ENCODE data around the gene LRRTM4. TPM values are rescaled to one million over a fixed set of nuclear protein-coding genes. Genes with fewer than 3 reads are reported as not detected.
"Not testable (repeated sequence)": the region's sequence is repeated elsewhere in the genome, so short reads cannot be mapped to it uniquely, and the experiment has no call there.

Gene LRRTM4
- total RNA-seq, 4 donors from 2014 or later = 0.24 to 38.4 (median 1.0) TPM; not detected in 1

DNA sequence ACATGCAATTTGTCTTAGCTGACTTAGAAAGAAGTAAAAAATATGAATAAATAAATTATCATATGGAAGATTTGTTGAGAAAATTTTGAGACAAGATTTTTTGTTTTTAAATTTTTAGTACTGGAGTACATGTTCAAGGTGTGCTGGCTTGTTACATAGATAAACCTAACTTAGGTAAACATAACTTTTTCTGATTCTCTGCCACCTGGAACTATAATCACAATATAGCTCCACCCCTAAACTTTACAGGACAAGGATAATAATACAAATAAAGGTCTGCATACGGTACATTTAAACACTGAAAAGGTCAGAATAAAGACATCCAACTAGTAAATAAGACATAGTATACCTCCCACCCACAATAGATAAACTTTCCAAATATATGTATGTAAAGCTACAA lies 330.5 kb downstream of the LRRTM4 start:
- TF ChIP-seq, protein P1, sequence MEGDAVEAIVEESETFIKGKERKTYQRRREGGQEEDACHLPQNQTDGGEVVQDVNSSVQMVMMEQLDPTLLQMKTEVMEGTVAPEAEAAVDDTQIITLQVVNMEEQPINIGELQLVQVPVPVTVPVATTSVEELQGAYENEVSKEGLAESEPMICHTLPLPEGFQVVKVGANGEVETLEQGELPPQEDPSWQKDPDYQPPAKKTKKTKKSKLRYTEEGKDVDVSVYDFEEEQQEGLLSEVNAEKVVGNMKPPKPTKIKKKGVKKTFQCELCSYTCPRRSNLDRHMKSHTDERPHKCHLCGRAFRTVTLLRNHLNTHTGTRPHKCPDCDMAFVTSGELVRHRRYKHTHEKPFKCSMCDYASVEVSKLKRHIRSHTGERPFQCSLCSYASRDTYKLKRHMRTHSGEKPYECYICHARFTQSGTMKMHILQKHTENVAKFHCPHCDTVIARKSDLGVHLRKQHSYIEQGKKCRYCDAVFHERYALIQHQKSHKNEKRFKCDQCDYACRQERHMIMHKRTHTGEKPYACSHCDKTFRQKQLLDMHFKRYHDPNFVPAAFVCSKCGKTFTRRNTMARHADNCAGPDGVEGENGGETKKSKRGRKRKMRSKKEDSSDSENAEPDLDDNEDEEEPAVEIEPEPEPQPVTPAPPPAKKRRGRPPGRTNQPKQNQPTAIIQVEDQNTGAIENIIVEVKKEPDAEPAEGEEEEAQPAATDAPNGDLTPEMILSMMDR (IDR thresholded peaks at IDR 0.05) = no peak
- no peak for TF ChIP-seq POLR2A (IDR thresholded peaks at IDR 0.05)
- no peaks in the 10 kb centered on the region for H3K4me1 ChIP-seq
- H3K9me3 ChIP-seq = no peaks in the 10 kb centered on the region
- H3K27ac ChIP-seq = no peak overlapping the region
- intact Hi-C loops (cut with DNase I; ENCODE audit: low total_unique reads) = no loop called here
- no peaks in the 10 kb centered on the region for H3K36me3 ChIP-seq
- no peaks in the 10 kb centered on the region for H3K27me3 ChIP-seq
- no peak for DNase-seq
- H3K4me3 ChIP-seq = no peak overlapping the region

DNA sequence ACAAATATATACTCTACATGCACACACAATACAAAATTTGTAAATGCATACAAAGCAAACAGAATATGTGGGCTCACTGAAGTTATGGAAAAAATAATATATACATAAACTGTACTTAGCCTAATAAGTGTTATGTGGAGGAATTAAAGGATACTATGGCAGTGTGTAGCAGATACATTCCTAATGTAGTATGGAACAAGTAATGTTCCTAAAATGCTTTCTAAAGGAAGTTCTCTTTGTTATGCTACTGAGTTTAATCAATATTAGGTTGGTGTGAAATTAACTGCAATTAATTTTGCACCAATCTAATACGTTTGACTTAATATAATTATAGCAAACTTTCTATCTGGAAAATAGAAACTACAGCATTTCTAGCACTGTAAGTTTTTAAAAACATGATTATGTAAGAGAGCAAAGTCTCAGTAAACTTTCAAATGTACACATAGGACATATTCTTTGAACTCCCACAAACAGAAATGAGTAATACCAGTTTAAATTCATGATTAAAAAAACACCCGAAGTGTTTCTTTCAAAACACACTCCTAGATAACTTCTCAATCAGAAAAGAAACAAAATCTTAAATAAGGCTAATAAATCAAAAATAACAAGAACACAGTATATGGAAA lies 331.3 kb downstream of the LRRTM4 start:
- DNase-seq = no peak

DNA sequence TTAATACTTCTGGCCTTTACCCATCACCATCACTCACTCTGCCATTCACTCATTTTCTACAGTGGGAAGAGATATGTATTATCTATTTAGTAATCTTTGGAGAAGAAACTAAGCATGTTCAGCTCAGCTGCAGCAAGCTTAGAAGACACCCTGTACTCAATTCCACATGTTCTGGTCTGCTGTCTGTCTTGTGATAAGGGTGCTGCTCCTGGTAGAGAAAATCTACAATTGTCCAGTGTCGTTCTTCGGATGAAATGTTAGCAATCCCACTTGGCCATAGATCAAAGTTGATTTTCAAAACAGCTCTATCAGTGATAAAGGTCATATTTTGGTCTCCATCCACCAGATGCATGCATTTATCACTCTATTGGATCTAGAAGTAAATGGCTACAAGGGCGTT lies 337.1 kb downstream of the LRRTM4 start:
- H3K27ac ChIP-seq = no peak overlapping the region
- intact Hi-C loops (cut with DNase I; ENCODE audit: low total_unique reads) = no loop called here
- no peaks in the 10 kb centered on the region for H3K27me3 ChIP-seq
- H3K4me3 ChIP-seq = no peak overlapping the region
- H3K4me1 ChIP-seq = no peaks in the 10 kb centered on the region
- TF ChIP-seq, protein P1 (IDR thresholded peaks at IDR 0.05) = no peak
- DNase-seq = no peak
- no peaks in the 10 kb centered on the region for H3K9me3 ChIP-seq
- H3K36me3 ChIP-seq = no peaks in the 10 kb centered on the region

More for the DNA sequence above, 331.3 kb downstream of the LRRTM4 start:
- intact Hi-C loops (cut with DNase I; ENCODE audit: low total_unique reads) = no loop called here
- Histone ChIP-seq H3K9me3 (no peaks in the 10 kb centered on the region), H3K27ac (no peak overlapping the region), H3K4me1 (no peaks in the 10 kb centered on the region), H3K4me3 (no peak overlapping the region), H3K36me3 (no peaks in the 10 kb centered on the region), H3K27me3 (no peaks in the 10 kb centered on the region)
- TF ChIP-seq POLR2A (IDR thresholded peaks at IDR 0.05) = no peak
- TF ChIP-seq, protein P1 (IDR thresholded peaks at IDR 0.05) = no peak

DNA sequence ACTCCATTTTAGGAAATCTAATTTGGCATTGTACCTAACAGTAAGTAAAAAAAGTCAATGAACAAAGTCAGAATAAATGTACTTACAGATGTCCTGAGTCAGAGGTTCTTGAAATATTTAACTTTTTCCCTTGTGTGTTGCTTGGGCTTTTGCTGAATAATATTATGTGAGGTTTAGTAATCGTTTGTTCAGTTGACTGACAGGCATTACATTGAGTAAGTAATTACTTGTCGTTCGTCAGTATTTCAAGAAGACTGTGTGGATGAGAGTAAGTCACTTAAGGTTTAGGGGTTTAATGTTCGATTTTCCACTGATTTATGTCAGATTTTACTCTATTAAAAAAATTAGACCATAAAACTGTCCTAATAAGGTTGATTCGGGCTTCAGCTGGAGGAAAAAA lies 342.9 kb downstream of the LRRTM4 start:
- no peak for DNase-seq
- Histone ChIP-seq H3K27ac (no peak overlapping the region), H3K9me3 (no peaks in the 10 kb centered on the region)

DNA sequence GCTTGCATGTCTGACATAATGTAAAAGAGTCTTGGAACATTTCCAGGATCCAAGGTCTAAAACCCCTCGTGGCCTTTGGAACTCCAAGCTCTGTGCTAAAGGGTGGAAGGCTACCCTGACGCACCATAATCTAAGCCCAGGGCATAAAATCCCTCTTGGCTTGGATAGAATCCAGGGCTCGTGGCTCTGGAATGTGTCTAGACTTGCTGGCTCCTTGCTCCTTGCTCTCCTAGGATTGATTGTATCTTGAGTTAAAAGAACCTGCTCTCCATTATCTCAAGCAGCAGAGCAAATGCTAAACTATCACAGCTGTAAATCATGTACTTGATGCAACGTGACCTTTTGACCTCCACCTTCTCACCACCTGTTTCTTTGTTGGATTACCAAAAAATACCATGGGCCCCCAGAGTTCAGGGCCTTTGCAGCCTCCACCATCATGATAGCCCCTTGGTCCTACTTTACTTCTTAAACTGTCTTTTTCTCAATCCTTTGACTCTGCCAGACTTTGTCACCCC lies 346.9 kb downstream of the LRRTM4 start:
- H3K4me3 ChIP-seq; DNase-seq; H3K27ac ChIP-seq; H3K4me1 ChIP-seq; H3K36me3 ChIP-seq; intact Hi-C loops (cut with DNase I; ENCODE audit: low total_unique reads); H3K27me3 ChIP-seq; H3K9me3 ChIP-seq: not testable (repeated sequence)

More for the DNA sequence above, 342.9 kb downstream of the LRRTM4 start:
- no peaks in the 10 kb centered on the region for H3K36me3 ChIP-seq
- TF ChIP-seq, protein P1 (IDR thresholded peaks at IDR 0.05) = no peak
- no peak for TF ChIP-seq POLR2A (IDR thresholded peaks at IDR 0.05)
- H3K27me3 ChIP-seq = no peaks in the 10 kb centered on the region
- intact Hi-C loops (cut with DNase I; ENCODE audit: low total_unique reads) = no loop called here
- no peaks in the 10 kb centered on the region for H3K4me1 ChIP-seq
- H3K4me3 ChIP-seq = no peak overlapping the region

All from uterus (tissue), 4 donors.